ENCODE results near the gene KCNG2.

The KCNG2 gene

GRCh38 chr18:79904357-79905147, 106.8 kb downstream of the KCNG2 start:
- no peak for TF ChIP-seq ZNF48 (tag by site-specific recombination; IDR thresholded peaks at IDR 0.05)
- no peak for TF ChIP-seq ZNF140 (tag by site-specific recombination; IDR thresholded peaks at IDR 0.05)
- TF ChIP-seq ZNF175 (tag by site-specific recombination; IDR thresholded peaks at IDR 0.05) = no peak
- no peak for TF ChIP-seq REPIN1 (tag by site-specific recombination; IDR thresholded peaks at IDR 0.05; ENCODE audit: low read depth)
- TF ChIP-seq ZNF624 (tag by site-specific recombination; IDR thresholded peaks at IDR 0.05) = no peak
- no peak for TF ChIP-seq ZNF837 (tag by site-specific recombination; IDR thresholded peaks at IDR 0.05)
- TF ChIP-seq SP3 (tag by site-specific recombination; IDR thresholded peaks at IDR 0.05) = no peak
- TF ChIP-seq HOXA7 (CRISPR knock-in tag; IDR thresholded peaks at IDR 0.05; ENCODE audit: borderline replicate concordance) = no peak
- no peak for TF ChIP-seq SP7 (tag by site-specific recombination; IDR thresholded peaks at IDR 0.05)
- ChIA-PET CTCF (no interaction called here), POLR2A (no interaction called here)
- Histone ChIP-seq H3K9me3 (ENCODE audit: control insufficient read depth, insufficient read depth, low read depth, low read length) (no peaks in the 10 kb centered on the region), H3K4me3 (ENCODE audit: low read depth, low read length) (no peak overlapping the region), H3K27ac (ENCODE audit: extremely low read depth, low read depth, low read length) (no peak overlapping the region), H3K4me1 (ENCODE audit: control insufficient read depth, insufficient read depth, low read length) (no peaks in the 10 kb centered on the region), H3K36me3 (ENCODE audit: control insufficient read depth in 2 of 2, insufficient read depth in 1 of 2, low read length in 2 of 2) (peaks cover 0 to 13% of the 10 kb centered on the region in 2 experiments; a peak in 2 of 3 replicates)

- no peaks in the 10 kb centered on the region for H3K9me3 ChIP-seq (ENCODE audit: control insufficient read depth, insufficient read depth, low read depth, low read length)
- ChIA-PET POLR2A (no interaction called here), CTCF (interaction anchor here (0.8 kb wide), 1 partner anchor 118 kb away, joined by 3 read pairs; no protein-coding TSS in a partner anchor)
- peaks cover 0 to 13% of the 10 kb centered on the region in 2 experiments; a peak in 2 of 3 replicates for H3K36me3 ChIP-seq (ENCODE audit: control insufficient read depth in 2 of 2, insufficient read depth in 1 of 2, low read length in 2 of 2)
- no peak overlapping the region for H3K4me3 ChIP-seq (ENCODE audit: low read depth, low read length)
- H3K4me1 ChIP-seq (ENCODE audit: control insufficient read depth, insufficient read depth, low read length) = no peaks in the 10 kb centered on the region
- TF ChIP-seq ZFHX2 (tag by site-specific recombination; conservative IDR thresholded peaks at IDR 0.05) (peak; percentile 27; the same call in 1 of the 2 replicates), ZNF121 (tag by site-specific recombination; IDR thresholded peaks at IDR 0.05) (no peak), BCL11A (tag by site-specific recombination; IDR thresholded peaks at IDR 0.05; ENCODE audit: low read depth) (no peak), ZNF610 (tag by site-specific recombination; IDR thresholded peaks at IDR 0.05; ENCODE audit: borderline replicate concordance) (no peak), IKZF3 (tag by site-specific recombination; IDR thresholded peaks at IDR 0.05) (no peak), ZNF133 (tag by site-specific recombination; IDR thresholded peaks at IDR 0.05) (no peak), ZNF530 (tag by site-specific recombination; IDR thresholded peaks at IDR 0.05; ENCODE audit: low read depth) (no peak), PBX3 (CRISPR knock-in tag; IDR thresholded peaks at IDR 0.05) (no peak)
- H3K27ac ChIP-seq (ENCODE audit: extremely low read depth, low read depth, low read length) = no peak overlapping the region
Observed at GRCh38 chr18:79905389-79905911, 107.7 kb downstream of the KCNG2 start.

DNA sequence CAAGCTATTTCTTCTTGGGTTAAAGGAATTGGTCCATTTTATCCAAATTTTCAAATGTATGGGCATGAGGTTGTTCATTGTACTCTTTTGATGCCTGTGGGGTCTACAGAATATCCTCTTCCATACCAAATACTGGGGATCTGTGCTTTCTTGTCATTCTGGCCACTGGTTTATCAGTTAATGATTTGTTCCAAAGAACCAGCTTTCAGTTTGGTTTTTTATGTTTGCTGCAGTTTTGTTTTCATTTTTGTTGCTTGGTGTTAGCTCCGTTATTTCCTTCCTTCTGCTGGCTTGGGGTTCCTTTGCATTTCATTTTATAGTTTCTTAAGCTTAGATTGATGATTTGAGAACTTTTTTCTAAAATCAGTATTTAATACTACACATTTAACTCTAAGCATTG, 108.3 kb downstream of the KCNG2 start:
- Histone ChIP-seq H3K36me3 (ENCODE audit: control insufficient read depth in 2 of 2, insufficient read depth in 1 of 2, low read length in 2 of 2) (peaks cover 0 to 13% of the 10 kb centered on the region in 2 experiments; a peak in 2 of 3 replicates), H3K9me3 (ENCODE audit: control insufficient read depth, insufficient read depth, low read depth, low read length) (no peaks in the 10 kb centered on the region), H3K4me1 (ENCODE audit: control insufficient read depth, insufficient read depth, low read length) (no peaks in the 10 kb centered on the region), H3K27ac (ENCODE audit: extremely low read depth, low read depth, low read length) (no peak overlapping the region), H3K4me3 (ENCODE audit: low read depth, low read length) (no peak overlapping the region)
- ChIA-PET CTCF (interaction anchor here (0.8 kb wide), 1 partner anchor 117 kb away, joined by 3 read pairs; no protein-coding TSS in a partner anchor), POLR2A (no interaction called here)
- no peak for TF ChIP-seq ZNF302 (tag by site-specific recombination; IDR thresholded peaks at IDR 0.05; ENCODE audit: low read depth)
- no peak for TF ChIP-seq ZNF174 (tag by site-specific recombination; IDR thresholded peaks at IDR 0.05)
- TF ChIP-seq MEIS1 (CRISPR knock-in tag; IDR thresholded peaks at IDR 0.05; ENCODE audit: borderline replicate concordance) = no peak
- TF ChIP-seq PATZ1 (tag by site-specific recombination; IDR thresholded peaks at IDR 0.05) = no peak
- TF ChIP-seq ZNF670 (tag by site-specific recombination; IDR thresholded peaks at IDR 0.05; ENCODE audit: low read depth) = no peak
- no peak for TF ChIP-seq KLF9 (tag by site-specific recombination; IDR thresholded peaks at IDR 0.05; ENCODE audit: low read depth)
- TF ChIP-seq ZNF391 (tag by site-specific recombination; IDR thresholded peaks at IDR 0.05; ENCODE audit: borderline replicate concordance, low read depth) = no peak
- TF ChIP-seq TCF7L2 (IDR thresholded peaks at IDR 0.05; ENCODE audit: borderline replicate concordance, low read depth, low read length) = no peak
- TF ChIP-seq ZNF843 (tag by site-specific recombination; IDR thresholded peaks at IDR 0.05) = no peak
- no peak for TF ChIP-seq ZNF426 (tag by site-specific recombination; IDR thresholded peaks at IDR 0.05)
- no peak for TF ChIP-seq ZNF423 (tag by site-specific recombination; IDR thresholded peaks at IDR 0.05)
- TF ChIP-seq ZNF394 (tag by site-specific recombination; IDR thresholded peaks at IDR 0.05; ENCODE audit: borderline replicate concordance) = no peak
